Prostate gland (tissue), 2 donors: ENCODE data around the gene TSKS. TPM values are rescaled to one million over a fixed set of nuclear protein-coding genes. Genes with fewer than 3 reads are reported as not detected.

Experiments
- DNase-seq: peaks from one replicate; pipeline ENCODE4 v3.0.0-alpha.2; 2019; ENCODE audit warnings: low spot score
- H3K27ac ChIP-seq, 2 donors: fragments of 200-600 bp; sonication (generic); 2 replicates each; pipeline ENCODE4 v1.5.1; 2017 to 2019
- H3K27me3 ChIP-seq: fragments of 200-600 bp; sonication (generic); replicated peaks from 2 replicates; pipeline ENCODE4 v1.5.1; 2019; ENCODE audit not compliant: insufficient read depth
- H3K36me3 ChIP-seq, 2 donors: fragments of 200-600 bp; sonication (generic); 1 replicate in 1 of 2; 2 replicates in 1 of 2; pipeline versions ENCODE4 v1.5.1 to v1.8.1; 2017 to 2019
- H3K4me1 ChIP-seq: fragments of 200-600 bp; sonication (generic); replicated peaks from 2 replicates; pipeline ENCODE4 v1.5.1; 2019
- H3K4me3 ChIP-seq, 2 donors: fragments of 200-600 bp; sonication (generic); 2 replicates each; pipeline ENCODE4 v1.5.1; 2017 to 2019
- H3K9me3 ChIP-seq: fragments of 200-600 bp; sonication (generic); 2 replicates; pipeline ENCODE4 v1.5.1; 2017
- CTCF ChIP-seq, 4 experiments: fragments of 200-600 bp in 2 of 4; fragments of 450-650 bp in 2 of 4; sonication (generic) in 2 of 4; IDR thresholded peaks; 1 replicate in 3 of 4; 2 replicates in 1 of 4; pipeline ENCODE4 v1.5.1; 2016 to 2019; ENCODE audit warnings: antibody characterized with exemption in 4 of 4, mild to moderate bottlenecking in 2 of 4, moderate library complexity in 2 of 4
- POLR2A ChIP-seq: fragments of 450-650 bp; IDR thresholded peaks from one replicate; pipeline ENCODE4 v1.6.1; 2016; ENCODE audit warnings: antibody characterized with exemption, mild to moderate bottlenecking
- POLR2AphosphoS5 ChIP-seq: sonication (generic); formaldehyde crosslinking; IDR thresholded peaks from one replicate; pipeline ENCODE4 v1.6.1; 2017; ENCODE audit warnings: antibody characterized with exemption
- WGBS: methylation state at CpG from one replicate; pipeline ENCODE4 v1.1.5; 2018; 5-methylcytosine and 5-hydroxymethylcytosine counted together
- intact Hi-C: fragments of 100-400 bp; cut with DNase I; formaldehyde crosslinking; loops from one replicate; pipeline ENCODE4 v1.14.2; 2022
- total RNA-seq, 2 donors: library from RNA; depleted of rRNA; stranded (reverse); fragments of >200 nt; gene quantifications; one replicate each; pipeline ENCODE4 v1.1.0, GENCODE V29; 2016

Gene TSKS
- total RNA-seq, 2 donors from 2014 or later = 10.6 TPM; not detected in 1

GRCh38 chr19:49766007-49766929 lies 3.2 kb upstream of the TSKS start:
- Histone ChIP-seq H3K27ac (peak overlapping the region; percentile 82 to 86), H3K9me3 (no peaks in the 10 kb centered on the region)

GRCh38 chr19:49764341-49764740 lies 1.2 kb upstream of the TSKS start:
- DNase-seq = no peak
- WGBS = 84% methylated on average over 8 of the region's 8 CpGs
- no peak for TF ChIP-seq POLR2AphosphoS5
- no peak for TF ChIP-seq CTCF (IDR thresholded peaks at IDR 0.05)
- TF ChIP-seq POLR2A = no peak
- Histone ChIP-seq H3K27ac (no peak overlapping the region), H3K36me3 (no peaks in the 10 kb centered on the region), H3K9me3 (no peaks in the 10 kb centered on the region), H3K4me3 (no peak overlapping the region), H3K27me3 (no peaks in the 10 kb centered on the region), H3K4me1 (peaks cover 10% of the 10 kb centered on the region)
- intact Hi-C loops = no loop called here

More at GRCh38 chr19:49766007-49766929, 3.2 kb upstream of the TSKS start:
- Histone ChIP-seq H3K27me3 (no peaks in the 10 kb centered on the region), H3K4me1 (peaks cover 10% of the 10 kb centered on the region), H3K4me3 (peak overlapping the region; percentile 82 to 94), H3K36me3 (no peaks in the 10 kb centered on the region)
- DNase-seq = peak; percentile 99
- intact Hi-C loops = loop anchor here (2.0 to 5.0 kb wide), 3 partner anchors 43 to 89 kb away; partner anchors contain the start of genes CPT1C and PRMT1
- WGBS = under 1% methylated on average over 53 of the region's 53 CpGs
- TF ChIP-seq CTCF (IDR thresholded peaks at IDR 0.05) = peak in 2 of 4 experiments; percentile 36 to 49
- peak; percentile 94 for TF ChIP-seq POLR2AphosphoS5
- TF ChIP-seq POLR2A = peak; percentile 85

- Histone ChIP-seq H3K27me3 (no peaks in the 10 kb centered on the region), H3K9me3 (no peaks in the 10 kb centered on the region), H3K4me3 (no peak overlapping the region), H3K4me1 (no peaks in the 10 kb centered on the region), H3K36me3 (no peaks in the 10 kb centered on the region), H3K27ac (no peak overlapping the region)
- no peak for DNase-seq
- intact Hi-C loops = no loop called here
- TF ChIP-seq POLR2AphosphoS5 (no peak), CTCF (IDR thresholded peaks at IDR 0.05) (no peak), POLR2A (no peak)
- WGBS = 66% methylated on average over 16 of the region's 16 CpGs
Measured at GRCh38 chr19:49761625-49762311, 1.3 kb downstream of the TSKS start.

- Histone ChIP-seq H3K36me3 (no peaks in the 10 kb centered on the region), H3K4me3 (no peak overlapping the region), H3K9me3 (no peaks in the 10 kb centered on the region), H3K27me3 (no peaks in the 10 kb centered on the region), H3K27ac (no peak overlapping the region), H3K4me1 (no peaks in the 10 kb centered on the region)
- no peak for DNase-seq
- intact Hi-C loops = no loop called here
- TF ChIP-seq CTCF (IDR thresholded peaks at IDR 0.05) (no peak), POLR2AphosphoS5 (no peak), POLR2A (no peak)
- WGBS = 82% methylated on average over 1 of the region's 1 CpG
Measured at GRCh38 chr19:49761249-49761624, 1.9 kb downstream of the TSKS start.
